ENCODE data around the gene TXLNB. TPM values are rescaled to one million over a fixed set of nuclear protein-coding genes. Genes with fewer than 3 reads are reported as not detected.

TXLNB gene
- total and polyA plus RNA-seq, 10 donors = 1.2 to 6.6 (median 3.1) TPM

DNA sequence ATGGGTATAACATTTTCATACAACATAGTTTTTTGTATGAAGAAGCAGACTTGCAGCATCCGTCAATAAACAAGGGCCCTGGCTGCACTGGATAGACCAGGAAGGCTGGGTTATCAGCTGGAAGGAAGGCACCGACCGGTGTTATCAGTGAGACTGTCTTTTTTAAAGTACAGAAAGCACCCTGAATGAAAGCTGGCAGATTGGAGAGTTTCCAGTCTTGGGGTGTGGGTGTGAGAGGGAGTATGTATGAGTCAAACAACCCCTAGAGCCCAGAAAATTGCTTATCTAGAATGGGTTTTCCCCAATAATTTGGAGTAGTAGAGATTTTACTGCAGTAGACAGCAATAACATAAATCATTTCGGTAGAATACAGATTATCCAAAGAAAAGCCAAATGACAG, 42.4 kb downstream of the TXLNB start:
- intact Hi-C loops (cut with DNase I; ENCODE audit: low total_unique reads) = no loop called here
- DNase-seq = no peak
- Histone ChIP-seq H3K27me3 (replicated peaks in 1 of 7) (no peaks in the 10 kb centered on the region), H3K9me3 (no peaks in the 10 kb centered on the region), H3K4me1 (peaks cover 15 to 28% (median 23%) of the 10 kb centered on the region in 6 donors), H3K4me3 (no peak overlapping the region), H3K27ac (peak overlapping the region in 1 of 8 donors; percentile 7), H3K36me3 (peaks cover 0 to 11% (median 0%) of the 10 kb centered on the region in 6 donors)
- TF ChIP-seq, protein P1, sequence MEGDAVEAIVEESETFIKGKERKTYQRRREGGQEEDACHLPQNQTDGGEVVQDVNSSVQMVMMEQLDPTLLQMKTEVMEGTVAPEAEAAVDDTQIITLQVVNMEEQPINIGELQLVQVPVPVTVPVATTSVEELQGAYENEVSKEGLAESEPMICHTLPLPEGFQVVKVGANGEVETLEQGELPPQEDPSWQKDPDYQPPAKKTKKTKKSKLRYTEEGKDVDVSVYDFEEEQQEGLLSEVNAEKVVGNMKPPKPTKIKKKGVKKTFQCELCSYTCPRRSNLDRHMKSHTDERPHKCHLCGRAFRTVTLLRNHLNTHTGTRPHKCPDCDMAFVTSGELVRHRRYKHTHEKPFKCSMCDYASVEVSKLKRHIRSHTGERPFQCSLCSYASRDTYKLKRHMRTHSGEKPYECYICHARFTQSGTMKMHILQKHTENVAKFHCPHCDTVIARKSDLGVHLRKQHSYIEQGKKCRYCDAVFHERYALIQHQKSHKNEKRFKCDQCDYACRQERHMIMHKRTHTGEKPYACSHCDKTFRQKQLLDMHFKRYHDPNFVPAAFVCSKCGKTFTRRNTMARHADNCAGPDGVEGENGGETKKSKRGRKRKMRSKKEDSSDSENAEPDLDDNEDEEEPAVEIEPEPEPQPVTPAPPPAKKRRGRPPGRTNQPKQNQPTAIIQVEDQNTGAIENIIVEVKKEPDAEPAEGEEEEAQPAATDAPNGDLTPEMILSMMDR (IDR thresholded peaks at IDR 0.05 in 8 of 11, conservative IDR thresholded peaks at IDR 0.05 in 3 of 11) = no peak
- no peak for TF ChIP-seq POLR2A (IDR thresholded peaks at IDR 0.05)
- TF ChIP-seq POLR2AphosphoS5 (IDR thresholded peaks at IDR 0.05) = no peak
- WGBS, 5 donors = 48 to 76% (median 71%) methylated on average over 4 of the region's 4 CpGs

GRCh38 chr6:139248911-139249310, 42.9 kb downstream of the TXLNB start:
- Histone ChIP-seq H3K4me1 (peaks cover 15 to 28% (median 23%) of the 10 kb centered on the region in 6 donors), H3K36me3 (peaks cover 0 to 16% (median 0%) of the 10 kb centered on the region in 6 donors), H3K4me3 (no peak overlapping the region), H3K9me3 (no peaks in the 10 kb centered on the region), H3K27ac (no peak overlapping the region), H3K27me3 (replicated peaks in 1 of 7) (no peaks in the 10 kb centered on the region)
- DNase-seq = no peak
- TF ChIP-seq POLR2AphosphoS5 (IDR thresholded peaks at IDR 0.05) (no peak), POLR2A (IDR thresholded peaks at IDR 0.05) (no peak)
- intact Hi-C loops (cut with DNase I; ENCODE audit: low total_unique reads) = no loop called here
- 93 to 99% (median 97%) methylated on average over 3 of the region's 3 CpGs for WGBS, 5 donors

DNA sequence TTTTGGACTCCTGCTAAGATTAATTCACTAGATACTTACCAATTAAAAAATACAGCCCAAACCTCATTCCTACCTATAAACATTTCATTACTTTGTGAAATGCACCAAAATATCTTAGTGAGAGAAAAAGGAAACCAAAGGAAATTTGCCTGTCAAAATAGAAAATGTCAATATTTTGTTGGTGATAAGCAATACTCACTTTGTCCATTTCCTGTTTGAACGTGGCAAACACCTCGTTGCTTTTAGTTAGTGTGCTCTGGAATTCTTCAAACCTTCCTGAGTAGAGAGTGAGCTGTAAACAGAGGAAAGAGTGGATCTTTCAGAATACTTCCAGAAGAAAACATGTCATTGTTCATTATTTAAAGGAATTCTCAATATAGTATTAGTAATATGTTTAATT, 44.2 kb downstream of the TXLNB start:
- Histone ChIP-seq H3K4me1 (peaks cover 15 to 28% (median 23%) of the 10 kb centered on the region in 6 donors), H3K36me3 (peaks cover 0 to 28% (median 0%) of the 10 kb centered on the region in 6 donors), H3K27ac (no peak overlapping the region), H3K9me3 (no peaks in the 10 kb centered on the region), H3K4me3 (no peak overlapping the region), H3K27me3 (replicated peaks in 1 of 7) (no peaks in the 10 kb centered on the region)
- TF ChIP-seq POLR2A (IDR thresholded peaks at IDR 0.05) (no peak), POLR2AphosphoS5 (IDR thresholded peaks at IDR 0.05) (no peak)
- DNase-seq = no peak
- intact Hi-C loops (cut with DNase I; ENCODE audit: low total_unique reads) = no loop called here
- WGBS, 5 donors = 4 to 16% (median 12%) methylated on average over 2 of the region's 2 CpGs

- 91 to 99% (median 96%) methylated on average over 3 of the region's 3 CpGs for WGBS, 5 donors
- no peaks in the 10 kb centered on the region for H3K27me3 ChIP-seq (replicated peaks in 1 of 7)
- peaks cover 0 to 5% (median 1%) of the 10 kb centered on the region in 6 donors for H3K4me1 ChIP-seq
- H3K27ac ChIP-seq = no peak overlapping the region
- no peak for DNase-seq
- intact Hi-C loops (cut with DNase I; ENCODE audit: low total_unique reads) = no loop called here
- peaks cover 0 to 33% (median 0%) of the 10 kb centered on the region in 6 donors for H3K36me3 ChIP-seq
- TF ChIP-seq POLR2A (IDR thresholded peaks at IDR 0.05) (no peak), POLR2AphosphoS5 (IDR thresholded peaks at IDR 0.05) (no peak)
- TF ChIP-seq, protein P1 (IDR thresholded peaks at IDR 0.05 in 8 of 11, conservative IDR thresholded peaks at IDR 0.05 in 3 of 11) = no peak
- no peak overlapping the region for H3K4me3 ChIP-seq
- no peaks in the 10 kb centered on the region for H3K9me3 ChIP-seq
Measured at GRCh38 chr6:139243536-139243935, 48.3 kb downstream of the TXLNB start.

DNA sequence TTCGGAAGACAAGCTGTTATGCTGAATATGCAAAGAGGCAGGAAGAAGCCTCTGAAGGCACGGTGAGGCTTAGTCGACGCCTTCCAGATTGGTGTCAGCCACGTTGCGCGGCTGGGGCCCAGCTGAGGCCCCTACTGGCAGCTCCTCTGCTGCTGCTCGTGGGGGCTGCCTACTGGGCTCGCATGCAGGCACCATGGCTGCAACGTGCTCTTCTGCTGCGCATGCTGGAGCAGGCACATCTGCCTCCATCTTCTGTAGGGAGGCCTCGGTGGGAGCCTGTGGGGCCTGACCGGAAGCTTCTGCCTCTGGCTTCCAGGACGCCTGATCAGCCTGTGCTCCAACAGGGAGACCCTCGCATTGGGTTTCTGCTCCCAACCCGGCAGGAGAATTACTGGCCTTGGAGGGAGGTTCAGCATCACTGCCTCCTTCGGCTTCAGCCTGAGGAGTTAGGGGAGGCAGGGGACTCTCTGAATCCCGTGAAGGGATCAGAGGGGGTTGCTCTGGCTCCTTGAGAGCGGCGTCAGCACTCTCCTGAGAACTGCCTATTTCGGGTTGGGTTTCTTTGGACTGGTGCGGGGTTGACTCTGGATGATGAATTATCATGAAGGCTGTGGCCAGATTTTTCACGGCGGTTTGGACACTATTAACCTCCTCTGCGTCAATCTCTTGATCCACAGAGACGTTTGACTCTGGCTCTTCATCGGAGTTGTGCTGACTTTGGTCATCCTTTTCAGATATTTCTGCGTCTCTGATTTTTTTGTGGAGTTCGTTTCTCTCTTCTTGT, 49.1 kb downstream of the TXLNB start:
- Histone ChIP-seq H3K4me1 (peaks cover 0 to 5% (median 1%) of the 10 kb centered on the region in 6 donors), H3K27me3 (replicated peaks in 1 of 7) (no peaks in the 10 kb centered on the region), H3K27ac (no peak overlapping the region), H3K36me3 (peaks cover 0 to 33% (median 0%) of the 10 kb centered on the region in 6 donors), H3K4me3 (no peak overlapping the region), H3K9me3 (no peaks in the 10 kb centered on the region)
- intact Hi-C loops (cut with DNase I; ENCODE audit: low total_unique reads) = no loop called here
- TF ChIP-seq POLR2A (IDR thresholded peaks at IDR 0.05) = no peak
- TF ChIP-seq POLR2AphosphoS5 (IDR thresholded peaks at IDR 0.05) = no peak
- TF ChIP-seq, protein P1 (IDR thresholded peaks at IDR 0.05 in 8 of 11, conservative IDR thresholded peaks at IDR 0.05 in 3 of 11) = no peak
- DNase-seq = no peak
- 92 to 96% (median 93%) methylated on average over 28 to 29 of the region's 29 CpGs for WGBS, 5 donors

Data from spleen (tissue), 11 donors.